ENCODE measurements around the gene PIK3CB. TPM values are rescaled to one million over a fixed set of nuclear protein-coding genes. Genes with fewer than 3 reads are reported as not detected.
"Not testable (repeated sequence)": the region's sequence is repeated elsewhere in the genome, so short reads cannot be mapped to it uniquely, and the experiment has no call there.

PIK3CB gene
- total RNA-seq, 1 donor from 2014 or later: 14.2 TPM

DNA sequence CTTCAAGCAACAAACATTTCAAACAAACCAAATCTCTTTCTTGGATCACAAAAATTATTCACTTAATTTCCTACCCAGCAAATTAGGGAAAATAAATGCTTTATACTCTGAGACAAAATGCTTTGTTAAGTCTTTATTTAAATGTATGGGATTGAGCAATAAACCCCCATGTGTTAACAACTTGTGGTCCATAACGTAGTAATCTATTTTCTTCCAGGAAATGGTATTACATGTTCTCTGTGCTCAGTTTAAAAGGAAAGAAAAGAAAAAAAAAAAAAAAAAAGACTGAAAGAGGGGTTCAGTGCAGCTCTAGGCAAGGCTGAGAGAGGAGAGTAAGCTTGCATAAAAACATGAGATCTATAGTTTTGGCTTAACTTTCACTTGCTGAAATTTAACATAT, 102.3 kb downstream of the PIK3CB start:
- Mint-ChIP-seq H3K9me3 (ENCODE audit: unreplicated experiment) (peaks cover 5% of the 10 kb centered on the region), H3K36me3 (ENCODE audit: unreplicated experiment) (no peaks in the 10 kb centered on the region), H3K4me1 (ENCODE audit: low read depth, unreplicated experiment) (no peaks in the 10 kb centered on the region), H3K27ac (ENCODE audit: unreplicated experiment) (no peak overlapping the region), H3K4me3 (ENCODE audit: unreplicated experiment) (no peak overlapping the region), H3K27me3 (ENCODE audit: unreplicated experiment) (peaks cover 2% of the 10 kb centered on the region)
- DNase-seq: no peak
- no peak for TF ChIP-seq CTCF (IDR thresholded peaks at IDR 0.05; ENCODE audit: partially characterized antibody, unreplicated experiment)

GRCh38 chr3:138726946-138727730, 107.6 kb downstream of the PIK3CB start:
- Mint-ChIP-seq H3K4me1 (ENCODE audit: low read depth, unreplicated experiment) (no peaks in the 10 kb centered on the region), H3K4me3 (ENCODE audit: unreplicated experiment) (no peak overlapping the region), H3K9me3 (ENCODE audit: unreplicated experiment) (peaks cover 3% of the 10 kb centered on the region), H3K27me3 (ENCODE audit: unreplicated experiment) (peaks cover 2% of the 10 kb centered on the region), H3K27ac (ENCODE audit: unreplicated experiment) (no peak overlapping the region), H3K36me3 (ENCODE audit: unreplicated experiment) (no peaks in the 10 kb centered on the region)
- no peak for TF ChIP-seq CTCF (IDR thresholded peaks at IDR 0.05; ENCODE audit: partially characterized antibody, unreplicated experiment)
- DNase-seq: no peak

- H3K4me1 Mint-ChIP-seq (ENCODE audit: low read depth, unreplicated experiment); DNase-seq; H3K9me3 Mint-ChIP-seq (ENCODE audit: unreplicated experiment); H3K27ac Mint-ChIP-seq (ENCODE audit: unreplicated experiment); H3K27me3 Mint-ChIP-seq (ENCODE audit: unreplicated experiment); H3K36me3 Mint-ChIP-seq (ENCODE audit: unreplicated experiment); H3K4me3 Mint-ChIP-seq (ENCODE audit: unreplicated experiment): not testable (repeated sequence)
These were observed 108.7 kb downstream of the PIK3CB start for GRCh38 chr3:138726042-138726441.

DNA sequence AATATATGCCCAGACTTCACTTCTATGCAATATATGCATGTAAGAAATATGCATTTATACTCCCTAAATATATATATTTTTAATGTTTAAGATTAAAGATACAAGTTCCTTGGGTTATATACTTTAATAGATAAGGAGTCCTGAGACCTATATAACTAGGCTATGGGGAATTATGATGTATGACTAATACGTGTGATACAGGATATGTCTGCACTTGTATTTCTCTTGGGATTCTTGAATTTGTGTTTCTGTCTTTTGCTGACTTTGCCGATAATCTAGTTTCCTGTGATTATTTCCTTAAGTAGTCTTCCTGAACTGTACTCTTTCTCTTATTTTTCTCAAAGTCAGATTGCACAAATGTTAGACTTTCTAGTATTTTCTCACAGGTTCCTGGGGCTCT, 109.6 kb downstream of the PIK3CB start:
- Mint-ChIP-seq H3K36me3 (ENCODE audit: unreplicated experiment) (no peaks in the 10 kb centered on the region), H3K27ac (ENCODE audit: unreplicated experiment) (no peak overlapping the region), H3K4me1 (ENCODE audit: low read depth, unreplicated experiment) (no peaks in the 10 kb centered on the region), H3K4me3 (ENCODE audit: unreplicated experiment) (no peak overlapping the region), H3K9me3 (ENCODE audit: unreplicated experiment) (peaks cover 1% of the 10 kb centered on the region), H3K27me3 (ENCODE audit: unreplicated experiment) (peaks cover under 1% of the 10 kb centered on the region)
- TF ChIP-seq CTCF (IDR thresholded peaks at IDR 0.05; ENCODE audit: partially characterized antibody, unreplicated experiment): no peak
- no peak for DNase-seq

GRCh38 chr3:138724443-138724842, 110.3 kb downstream of the PIK3CB start:
- Mint-ChIP-seq H3K4me3 (ENCODE audit: unreplicated experiment) (no peak overlapping the region), H3K4me1 (ENCODE audit: low read depth, unreplicated experiment) (no peaks in the 10 kb centered on the region), H3K36me3 (ENCODE audit: unreplicated experiment) (no peaks in the 10 kb centered on the region), H3K27ac (ENCODE audit: unreplicated experiment) (no peak overlapping the region), H3K9me3 (ENCODE audit: unreplicated experiment) (no peaks in the 10 kb centered on the region), H3K27me3 (ENCODE audit: unreplicated experiment) (no peaks in the 10 kb centered on the region)
- no peak for DNase-seq
- TF ChIP-seq CTCF (IDR thresholded peaks at IDR 0.05; ENCODE audit: partially characterized antibody, unreplicated experiment): no peak
